GM19455 (cell line): ENCODE data around the gene KRTAP10-4.

Experiments used
- ATAC-seq: cut with Tn5 transposase; IDR thresholded peaks from one replicate; pipeline ENCODE4 v1.9.1; 2021; ENCODE audit not compliant: unreplicated experiment

KRTAP10-4 gene

DNA sequence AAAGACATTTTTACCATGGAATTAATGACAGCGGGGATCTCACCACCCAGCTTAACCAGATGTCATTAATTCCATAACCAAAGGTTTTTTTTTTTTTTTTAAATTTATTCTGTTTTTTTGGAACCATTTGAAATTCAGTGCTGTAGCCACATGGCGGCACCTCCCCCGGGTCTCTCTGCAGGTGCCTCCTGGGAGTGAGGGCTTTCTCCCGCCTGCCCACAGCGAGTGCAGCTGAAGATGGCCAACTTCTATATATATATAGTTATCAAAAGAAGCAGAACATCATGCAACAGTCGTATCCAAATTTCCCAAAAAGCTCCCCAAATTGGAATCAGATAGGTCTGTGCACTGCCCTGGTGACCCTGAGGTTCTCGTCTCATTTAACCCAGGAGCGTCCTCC is 41.9 kb downstream of the KRTAP10-4 start:
- ATAC-seq = no peak

DNA sequence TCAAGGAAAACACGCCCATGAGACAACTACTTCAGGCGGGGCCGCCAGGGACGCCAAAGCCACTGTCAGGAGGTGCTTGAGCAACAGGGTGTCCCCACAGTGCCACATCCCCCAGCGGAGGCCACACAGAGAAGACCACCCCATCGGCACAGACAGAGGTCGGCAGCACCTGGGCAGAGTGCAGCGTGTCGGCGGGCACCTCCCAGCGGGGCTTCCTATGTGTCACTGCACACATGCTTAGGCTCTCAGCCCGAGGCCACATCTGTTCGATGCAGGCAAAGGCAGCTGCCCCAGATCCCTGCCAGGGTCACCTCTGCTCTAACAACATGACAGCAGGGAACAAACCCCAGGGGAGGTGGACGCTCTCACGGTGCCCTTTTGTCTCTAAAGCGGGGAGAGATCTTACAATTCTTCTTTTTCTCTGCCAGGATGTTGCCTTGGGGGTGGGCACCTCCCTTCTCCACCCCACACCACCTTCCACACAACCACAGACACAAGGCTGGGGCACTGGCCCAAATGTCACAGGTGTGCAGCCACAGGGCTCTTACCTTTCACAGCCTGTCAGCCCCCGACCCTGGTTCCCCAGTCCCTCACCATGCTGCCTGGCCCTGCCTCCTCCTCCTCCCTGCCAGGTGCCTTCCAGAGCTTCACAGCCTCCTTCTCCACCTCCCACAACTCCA is 42.5 kb downstream of the KRTAP10-4 start:
- ATAC-seq = no peak

DNA sequence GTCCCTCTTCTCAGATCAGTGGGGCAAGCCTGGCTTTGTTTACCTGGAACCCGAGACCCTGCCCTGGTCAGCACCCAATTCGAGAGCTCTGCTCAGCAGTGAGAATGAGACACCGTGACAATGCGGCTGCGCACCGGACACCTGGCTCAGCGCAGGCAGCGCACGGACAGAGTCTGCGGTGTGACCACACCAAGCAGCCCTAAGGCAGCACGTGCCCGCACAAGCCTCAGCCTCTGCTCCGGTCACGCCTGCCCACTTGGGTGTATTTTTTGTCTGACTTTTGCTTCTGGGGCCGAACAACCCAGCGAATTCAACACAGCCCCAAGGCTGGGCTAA is 43.0 kb downstream of the KRTAP10-4 start:
- no peak for ATAC-seq

DNA sequence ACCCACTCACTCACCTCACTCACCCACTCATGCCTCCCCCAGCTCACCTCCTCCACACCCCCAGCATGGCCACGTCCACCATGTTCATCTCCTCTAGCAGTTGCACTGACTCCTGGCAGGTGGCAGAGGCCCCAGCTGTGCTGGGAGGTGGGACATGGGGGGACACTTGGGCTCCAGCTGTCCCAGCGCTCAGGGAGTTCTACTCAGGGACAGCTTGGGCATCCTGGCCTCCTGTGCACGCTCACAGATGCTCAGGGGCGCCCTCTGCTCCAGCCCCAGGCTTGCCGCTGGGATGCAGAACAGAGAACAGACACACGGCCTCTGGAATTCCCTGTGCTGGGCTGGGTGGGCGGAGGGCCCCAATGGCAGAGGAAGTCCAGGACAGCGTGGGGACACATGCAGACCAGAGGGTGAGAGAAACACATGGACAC is 43.6 kb downstream of the KRTAP10-4 start:
- no peak for ATAC-seq

- ATAC-seq = no peak
Observed at GRCh38 chr21:44618504-44618903, 45.0 kb downstream of the KRTAP10-4 start.

- no peak for ATAC-seq
Observed at GRCh38 chr21:44618909-44619308, 45.4 kb downstream of the KRTAP10-4 start.

DNA sequence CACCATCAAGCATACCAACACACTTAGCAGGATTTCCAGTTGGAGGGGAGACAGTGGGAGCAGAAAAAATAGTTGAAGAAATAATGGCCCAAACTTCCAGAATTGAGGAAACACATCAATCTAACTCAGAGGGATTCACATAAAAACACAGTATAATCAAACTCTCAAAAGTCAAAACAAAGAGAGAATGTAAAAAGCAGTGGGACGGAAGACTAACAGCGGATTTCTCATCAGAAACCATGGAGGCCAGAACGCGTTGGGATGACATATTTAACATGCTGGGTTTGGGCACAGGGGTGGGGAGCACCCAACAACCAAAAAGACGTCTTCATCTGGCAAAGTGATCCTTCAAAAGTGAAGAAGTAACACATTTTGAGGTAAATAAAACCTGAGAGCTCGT is 46.4 kb downstream of the KRTAP10-4 start:
- no peak for ATAC-seq

GRCh38 chr21:44623575-44623974 is 50.0 kb downstream of the KRTAP10-4 start:
- ATAC-seq = no peak
